ENCODE data around the gene NOVA1.

Gene NOVA1

DNA sequence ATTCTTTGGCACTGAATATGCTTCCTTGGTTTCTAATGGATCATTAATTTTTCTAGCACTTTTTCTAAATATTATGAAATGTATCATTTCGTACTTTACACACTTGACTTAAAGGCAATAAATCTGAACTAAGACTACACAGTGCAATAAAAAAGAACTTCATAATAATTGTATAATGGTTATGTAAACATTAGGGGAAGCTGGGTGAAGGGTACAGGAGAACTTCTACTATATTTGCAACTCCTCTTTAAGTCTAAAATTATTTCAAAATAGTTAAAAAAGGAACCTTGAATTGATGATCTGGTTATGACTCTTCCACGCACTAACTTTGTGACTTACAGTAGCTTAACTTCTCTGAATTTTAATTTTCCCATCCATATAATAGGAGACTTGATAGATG, 5.1 kb upstream of the NOVA1 start:
- Histone ChIP-seq H3K36me3 (ENCODE audit: control insufficient read depth, insufficient read depth, low read length) (no peaks in the 10 kb centered on the region), H3K9me3 (ENCODE audit: control insufficient read depth, insufficient read depth, low read length) (no peaks in the 10 kb centered on the region), H3K4me1 (ENCODE audit: control insufficient read depth, insufficient read depth, low read length) (no peaks in the 10 kb centered on the region; the same call in 1 of the 2 replicates), H3K27me3 (ENCODE audit: control insufficient read depth, insufficient read depth, low read length) (no peaks in the 10 kb centered on the region), H3K27ac (ENCODE audit: low read length) (no peak overlapping the region), H3K4me3 (ENCODE audit: low read length) (no peak overlapping the region)
- no peak for DNase-seq (ENCODE audit: low read depth, low spot score)
- WGBS (ENCODE audit: insufficient coverage, insufficient read length) = no CpG with 5 or more reads among the region's 2 CpGs

GRCh38 chr14:26601856-26602255, 4.0 kb upstream of the NOVA1 start:
- Histone ChIP-seq H3K27ac (ENCODE audit: low read length) (no peak overlapping the region), H3K4me1 (ENCODE audit: control insufficient read depth, insufficient read depth, low read length) (no peaks in the 10 kb centered on the region; the same call in 1 of the 2 replicates), H3K4me3 (ENCODE audit: low read length) (no peak overlapping the region), H3K9me3 (ENCODE audit: control insufficient read depth, insufficient read depth, low read length) (no peaks in the 10 kb centered on the region), H3K27me3 (ENCODE audit: control insufficient read depth, insufficient read depth, low read length) (no peaks in the 10 kb centered on the region), H3K36me3 (ENCODE audit: control insufficient read depth, insufficient read depth, low read length) (no peaks in the 10 kb centered on the region)
- DNase-seq (ENCODE audit: low read depth, low spot score) = no peak
- no CpG with 5 or more reads among the region's 4 CpGs for WGBS (ENCODE audit: insufficient coverage, insufficient read length)

DNA sequence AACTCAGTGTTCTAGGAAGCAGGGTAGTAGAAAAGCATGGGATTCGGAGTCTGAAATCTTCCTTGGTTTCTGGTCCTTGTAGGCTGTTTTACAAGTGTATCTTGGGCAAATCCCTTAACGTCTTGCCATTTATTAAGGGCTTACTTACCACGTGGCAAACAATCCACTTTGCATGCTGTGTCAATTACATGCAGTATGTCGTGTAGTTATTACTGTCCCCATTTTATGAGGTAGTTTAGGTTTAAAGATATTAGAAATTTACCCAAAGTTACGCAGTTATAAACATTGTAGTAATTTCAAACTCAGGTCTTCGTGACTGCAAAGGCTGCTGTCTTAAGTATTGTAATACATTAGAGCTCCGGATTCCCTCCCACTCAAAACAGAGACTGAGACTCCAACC, 1.5 kb upstream of the NOVA1 start:
- no peak for DNase-seq (ENCODE audit: low read depth, low spot score)
- no peaks in the 10 kb centered on the region for H3K27me3 ChIP-seq (ENCODE audit: control insufficient read depth, insufficient read depth, low read length)
- H3K27ac ChIP-seq (ENCODE audit: low read length) = no peak overlapping the region
- WGBS (ENCODE audit: insufficient coverage, insufficient read length) = no CpG with 5 or more reads among the region's 7 CpGs
- H3K36me3 ChIP-seq (ENCODE audit: control insufficient read depth, insufficient read depth, low read length) = no peaks in the 10 kb centered on the region
- no peaks in the 10 kb centered on the region; the same call in 1 of the 2 replicates for H3K4me1 ChIP-seq (ENCODE audit: control insufficient read depth, insufficient read depth, low read length)
- H3K9me3 ChIP-seq (ENCODE audit: control insufficient read depth, insufficient read depth, low read length) = no peaks in the 10 kb centered on the region
- H3K4me3 ChIP-seq (ENCODE audit: low read length) = no peak overlapping the region

DNA sequence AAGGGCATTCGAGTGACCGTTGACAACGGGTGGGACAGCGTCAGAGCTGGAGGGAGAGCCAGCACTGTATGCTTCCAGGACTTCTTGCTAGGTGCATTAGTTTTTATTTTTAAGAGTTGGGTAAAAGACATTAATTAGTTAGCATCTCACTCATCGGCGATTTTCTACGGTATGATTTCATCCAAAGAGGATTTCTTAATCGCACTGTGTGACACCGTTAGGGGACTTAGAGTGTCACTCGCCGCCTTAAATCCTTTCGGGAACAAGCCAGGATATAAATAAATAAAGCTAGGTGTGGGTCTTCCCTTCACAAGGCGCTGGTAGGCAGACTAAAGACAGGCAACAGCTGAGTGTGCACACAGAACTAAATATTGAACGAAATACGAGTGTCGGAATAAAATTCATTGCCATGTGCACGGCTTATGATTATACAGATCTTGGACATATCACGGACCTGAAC, 869 bp upstream of the NOVA1 start:
- Histone ChIP-seq H3K9me3 (ENCODE audit: control insufficient read depth, insufficient read depth, low read length) (no peaks in the 10 kb centered on the region), H3K27ac (ENCODE audit: low read length) (no peak overlapping the region), H3K4me1 (ENCODE audit: control insufficient read depth, insufficient read depth, low read length) (no peaks in the 10 kb centered on the region; the same call in 1 of the 2 replicates), H3K27me3 (ENCODE audit: control insufficient read depth, insufficient read depth, low read length) (no peaks in the 10 kb centered on the region), H3K4me3 (ENCODE audit: low read length) (peak overlapping the region; percentile 72; the same call in 1 of the 2 replicates), H3K36me3 (ENCODE audit: control insufficient read depth, insufficient read depth, low read length) (no peaks in the 10 kb centered on the region)
- no peak for DNase-seq (ENCODE audit: low read depth, low spot score)
- no CpG with 5 or more reads among the region's 18 CpGs for WGBS (ENCODE audit: insufficient coverage, insufficient read length)

- H3K4me3 ChIP-seq (ENCODE audit: low read length) = peak overlapping the region; percentile 72; the same call in 1 of the 2 replicates
- no peaks in the 10 kb centered on the region for H3K36me3 ChIP-seq (ENCODE audit: control insufficient read depth, insufficient read depth, low read length)
- H3K27me3 ChIP-seq (ENCODE audit: control insufficient read depth, insufficient read depth, low read length) = no peaks in the 10 kb centered on the region
- WGBS (ENCODE audit: insufficient coverage, insufficient read length) = no CpG with 5 or more reads among the region's 54 CpGs
- DNase-seq (ENCODE audit: low read depth, low spot score) = peak; percentile 91
- no peak overlapping the region for H3K27ac ChIP-seq (ENCODE audit: low read length)
- H3K4me1 ChIP-seq (ENCODE audit: control insufficient read depth, insufficient read depth, low read length) = no peaks in the 10 kb centered on the region; the same call in 1 of the 2 replicates
- no peaks in the 10 kb centered on the region for H3K9me3 ChIP-seq (ENCODE audit: control insufficient read depth, insufficient read depth, low read length)
Measured at GRCh38 chr14:26598081-26598671, 343 bp upstream of the NOVA1 start.

GRCh38 chr14:26597071-26597588, 703 bp downstream of the NOVA1 start:
- Histone ChIP-seq H3K4me3 (ENCODE audit: low read length) (peak overlapping the region; percentile 53; the same call in 1 of the 2 replicates), H3K4me1 (ENCODE audit: control insufficient read depth, insufficient read depth, low read length) (no peaks in the 10 kb centered on the region; the same call in 1 of the 2 replicates), H3K36me3 (ENCODE audit: control insufficient read depth, insufficient read depth, low read length) (no peaks in the 10 kb centered on the region), H3K9me3 (ENCODE audit: control insufficient read depth, insufficient read depth, low read length) (no peaks in the 10 kb centered on the region), H3K27ac (ENCODE audit: low read length) (no peak overlapping the region), H3K27me3 (ENCODE audit: control insufficient read depth, insufficient read depth, low read length) (no peaks in the 10 kb centered on the region)
- no CpG with 5 or more reads among the region's 33 CpGs for WGBS (ENCODE audit: insufficient coverage, insufficient read length)
- no peak for DNase-seq (ENCODE audit: low read depth, low spot score)

GRCh38 chr14:26596543-26597061, 1.2 kb downstream of the NOVA1 start:
- DNase-seq (ENCODE audit: low read depth, low spot score) = no peak
- Histone ChIP-seq H3K4me1 (ENCODE audit: control insufficient read depth, insufficient read depth, low read length) (no peaks in the 10 kb centered on the region; the same call in 1 of the 2 replicates), H3K36me3 (ENCODE audit: control insufficient read depth, insufficient read depth, low read length) (no peaks in the 10 kb centered on the region), H3K9me3 (ENCODE audit: control insufficient read depth, insufficient read depth, low read length) (no peaks in the 10 kb centered on the region), H3K4me3 (ENCODE audit: low read length) (peak overlapping the region; percentile 53; the same call in 1 of the 2 replicates), H3K27ac (ENCODE audit: low read length) (no peak overlapping the region), H3K27me3 (ENCODE audit: control insufficient read depth, insufficient read depth, low read length) (no peaks in the 10 kb centered on the region)
- WGBS (ENCODE audit: insufficient coverage, insufficient read length) = no CpG with 5 or more reads among the region's 21 CpGs

GRCh38 chr14:26595926-26596542, 1.8 kb downstream of the NOVA1 start:
- WGBS (ENCODE audit: insufficient coverage, insufficient read length) = no CpG with 5 or more reads among the region's 8 CpGs
- Histone ChIP-seq H3K27me3 (ENCODE audit: control insufficient read depth, insufficient read depth, low read length) (no peaks in the 10 kb centered on the region), H3K36me3 (ENCODE audit: control insufficient read depth, insufficient read depth, low read length) (no peaks in the 10 kb centered on the region), H3K4me1 (ENCODE audit: control insufficient read depth, insufficient read depth, low read length) (no peaks in the 10 kb centered on the region; the same call in 1 of the 2 replicates), H3K27ac (ENCODE audit: low read length) (no peak overlapping the region), H3K9me3 (ENCODE audit: control insufficient read depth, insufficient read depth, low read length) (no peaks in the 10 kb centered on the region), H3K4me3 (ENCODE audit: low read length) (peak overlapping the region; percentile 53; the same call in 1 of the 2 replicates)
- no peak for DNase-seq (ENCODE audit: low read depth, low spot score)

GRCh38 chr14:26594756-26595545, 2.9 kb downstream of the NOVA1 start:
- H3K27me3 ChIP-seq (ENCODE audit: control insufficient read depth, insufficient read depth, low read length) = no peaks in the 10 kb centered on the region
- no peaks in the 10 kb centered on the region for H3K9me3 ChIP-seq (ENCODE audit: control insufficient read depth, insufficient read depth, low read length)
- H3K36me3 ChIP-seq (ENCODE audit: control insufficient read depth, insufficient read depth, low read length) = no peaks in the 10 kb centered on the region
- WGBS (ENCODE audit: insufficient coverage, insufficient read length) = no CpG with 5 or more reads among the region's 2 CpGs
- no peaks in the 10 kb centered on the region; the same call in 1 of the 2 replicates for H3K4me1 ChIP-seq (ENCODE audit: control insufficient read depth, insufficient read depth, low read length)
- DNase-seq (ENCODE audit: low read depth, low spot score) = no peak
- no peak overlapping the region for H3K4me3 ChIP-seq (ENCODE audit: low read length)
- H3K27ac ChIP-seq (ENCODE audit: low read length) = no peak overlapping the region

DNA sequence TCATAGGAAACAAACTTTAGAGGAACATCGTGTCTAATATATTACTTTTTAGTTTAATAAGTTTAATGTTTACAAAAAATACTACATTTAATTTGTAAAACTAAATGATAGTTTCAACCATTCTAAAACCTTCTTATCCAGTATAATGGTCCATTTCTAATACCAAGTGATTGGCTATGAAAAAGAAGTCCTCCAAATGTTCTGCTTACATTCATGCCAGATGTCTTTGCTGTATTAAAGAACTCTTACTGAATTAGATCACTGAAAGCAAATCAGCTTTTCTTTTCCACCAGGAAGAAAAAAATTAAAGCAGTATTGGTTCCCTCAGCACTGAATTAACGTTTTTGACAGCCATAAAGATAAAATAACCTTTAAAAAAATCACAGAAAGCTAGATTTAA, 3.7 kb downstream of the NOVA1 start:
- Histone ChIP-seq H3K4me1 (ENCODE audit: control insufficient read depth, insufficient read depth, low read length) (no peaks in the 10 kb centered on the region; the same call in 1 of the 2 replicates), H3K27ac (ENCODE audit: low read length) (no peak overlapping the region), H3K27me3 (ENCODE audit: control insufficient read depth, insufficient read depth, low read length) (no peaks in the 10 kb centered on the region), H3K36me3 (ENCODE audit: control insufficient read depth, insufficient read depth, low read length) (no peaks in the 10 kb centered on the region), H3K9me3 (ENCODE audit: control insufficient read depth, insufficient read depth, low read length) (no peaks in the 10 kb centered on the region), H3K4me3 (ENCODE audit: low read length) (no peak overlapping the region)
- WGBS (ENCODE audit: insufficient coverage, insufficient read length) = no CpG with 5 or more reads among the region's 2 CpGs
- no peak for DNase-seq (ENCODE audit: low read depth, low spot score)
